HEK293 (cell line): Measurements from ENCODE around the gene FCHO1.

ENCODE experiments used
- CTCF ChIA-PET: fragments of 350-600 bp; formaldehyde crosslinking; extraction: SDS; loops from one replicate; lab custom pipeline; 2021; ENCODE audit warnings: antibody characterized with exemption; lab: Yijun Ruan, JAX
- POLR2A ChIA-PET: fragments of 300-600 bp; formaldehyde crosslinking; extraction: SDS; loops from one replicate; lab custom pipeline; 2020; ENCODE audit warnings: antibody characterized with exemption, inconsistent platforms; lab: Yijun Ruan, JAX
- H3K27ac ChIP-seq: fragments of 200-500 bp; sonication (Bioruptor generic); 2 replicates; pipeline ENCODE4 v1.5.1; 2014; ENCODE audit warnings: low read depth, low read length, control low read depth, inconsistent platforms; ENCODE audit errors: extremely low read depth
- H3K36me3 ChIP-seq, 2 experiments: fragments of 200-500 bp in 1 of 2; sonication (Bioruptor generic) in 1 of 2; 1 replicate in 1 of 2; 2 replicates in 1 of 2; pipeline ENCODE4 v1.5.1; 2014 to 2017; ENCODE audit warnings: inconsistent platforms in 2 of 2, low read length in 2 of 2; ENCODE audit not compliant: control insufficient read depth in 2 of 2, insufficient read depth in 1 of 2
- H3K4me1 ChIP-seq: fragments of 200-500 bp; sonication (Bioruptor generic); 2 replicates; pipeline ENCODE4 v1.5.1; 2014; ENCODE audit warnings: mild to moderate bottlenecking, low read length, inconsistent platforms; ENCODE audit not compliant: control insufficient read depth, insufficient read depth
- H3K4me3 ChIP-seq: 2 replicates; pipeline ENCODE4 v1.5.1; 2011; ENCODE audit warnings: low read depth, mild to moderate bottlenecking, control low read depth, low read length, moderate library complexity
- H3K9me3 ChIP-seq: fragments of 200-500 bp; sonication (Bioruptor generic); 2 replicates; pipeline ENCODE4 v1.5.1; 2014; ENCODE audit warnings: low read depth, low read length, inconsistent platforms; ENCODE audit not compliant: control insufficient read depth, insufficient read depth
- GLIS1 ChIP-seq: fragments of 450-650 bp; formaldehyde crosslinking; IDR thresholded peaks from 2 replicates; pipeline ENCODE4 v1.5.1; 2016; ENCODE audit warnings: missing biosample characterization, missing genetic modification characterization
- GLIS2 ChIP-seq: fragments of 450-650 bp; formaldehyde crosslinking; IDR thresholded peaks from 2 replicates; pipeline ENCODE4 v1.5.1; 2016; ENCODE audit warnings: missing biosample characterization, missing genetic modification characterization
- KLF10 ChIP-seq: fragments of 450-650 bp; IDR thresholded peaks from 2 replicates; pipeline ENCODE4 v1.5.1; 2018; ENCODE audit warnings: missing biosample characterization, mild to moderate bottlenecking, missing genetic modification characterization
- MZF1 ChIP-seq: fragments of 450-650 bp; formaldehyde crosslinking; IDR thresholded peaks from 2 replicates; pipeline ENCODE4 v1.5.1; 2017; ENCODE audit warnings: missing biosample characterization, missing genetic modification characterization, borderline replicate concordance
- OSR2 ChIP-seq: fragments of 450-650 bp; formaldehyde crosslinking; IDR thresholded peaks from 2 replicates; pipeline ENCODE4 v1.5.1; 2016; ENCODE audit warnings: missing biosample characterization, missing genetic modification characterization
- PATZ1 ChIP-seq: fragments of 450-650 bp; formaldehyde crosslinking; IDR thresholded peaks from 2 replicates; pipeline ENCODE4 v1.5.1; 2016; ENCODE audit warnings: missing biosample characterization, missing genetic modification characterization
- SP2 ChIP-seq: fragments of 450-650 bp; formaldehyde crosslinking; IDR thresholded peaks from 2 replicates; pipeline ENCODE4 v1.5.1; 2016; ENCODE audit warnings: missing biosample characterization, missing genetic modification characterization
- SP3 ChIP-seq: fragments of 450-650 bp; formaldehyde crosslinking; IDR thresholded peaks from 2 replicates; pipeline ENCODE4 v1.5.1; 2016; ENCODE audit warnings: missing biosample characterization, missing genetic modification characterization
- ZBTB10 ChIP-seq: fragments of 450-650 bp; formaldehyde crosslinking; IDR thresholded peaks from 2 replicates; pipeline ENCODE4 v1.5.1; 2016; ENCODE audit warnings: missing biosample characterization, missing genetic modification characterization
- ZBTB26 ChIP-seq: fragments of 450-650 bp; formaldehyde crosslinking; optimal IDR thresholded peaks from 2 replicates; pipeline ENCODE3; 2016; ENCODE audit warnings: missing biosample characterization, mild to moderate bottlenecking, missing genetic modification characterization
- ZBTB7A ChIP-seq: fragments of 450-650 bp; formaldehyde crosslinking; IDR thresholded peaks from 2 replicates; pipeline ENCODE4 v1.5.1; 2016; ENCODE audit warnings: low read depth, missing biosample characterization, missing genetic modification characterization
- ZNF146 ChIP-seq: fragments of 450-650 bp; formaldehyde crosslinking; IDR thresholded peaks from 2 replicates; pipeline ENCODE4 v1.5.1; 2016; ENCODE audit warnings: missing biosample characterization, missing genetic modification characterization
- ZNF157 ChIP-seq: fragments of 450-650 bp; formaldehyde crosslinking; IDR thresholded peaks from 2 replicates; pipeline ENCODE4 v1.5.1; 2016; ENCODE audit warnings: missing biosample characterization, missing genetic modification characterization
- ZNF239 ChIP-seq: fragments of 450-650 bp; formaldehyde crosslinking; IDR thresholded peaks from 2 replicates; pipeline ENCODE4 v1.5.1; 2016; ENCODE audit warnings: missing biosample characterization, missing genetic modification characterization
- ZNF24 ChIP-seq: fragments of 450-650 bp; formaldehyde crosslinking; IDR thresholded peaks from 2 replicates; pipeline ENCODE4 v1.5.1; 2016; ENCODE audit warnings: missing biosample characterization, missing genetic modification characterization
- ZNF280D ChIP-seq: fragments of 450-650 bp; formaldehyde crosslinking; IDR thresholded peaks from 2 replicates; pipeline ENCODE4 v1.5.1; 2016; ENCODE audit warnings: missing biosample characterization, missing genetic modification characterization
- ZNF324 ChIP-seq: fragments of 450-650 bp; formaldehyde crosslinking; IDR thresholded peaks from 2 replicates; pipeline ENCODE4 v1.5.1; 2016; ENCODE audit warnings: missing biosample characterization, missing genetic modification characterization
- ZNF513 ChIP-seq: fragments of 450-650 bp; IDR thresholded peaks from 2 replicates; pipeline ENCODE4 v1.5.1; 2018; ENCODE audit warnings: missing biosample characterization, missing genetic modification characterization
- ZNF555 ChIP-seq: fragments of 450-650 bp; formaldehyde crosslinking; conservative IDR thresholded peaks from 2 replicates; pipeline ENCODE4 v1.5.1; 2017; ENCODE audit warnings: missing biosample characterization, mild to moderate bottlenecking, missing genetic modification characterization, inconsistent platforms
- ZNF580 ChIP-seq: fragments of 450-650 bp; formaldehyde crosslinking; IDR thresholded peaks from 2 replicates; pipeline ENCODE4 v1.5.1; 2016; ENCODE audit warnings: missing biosample characterization, missing genetic modification characterization
- ZNF626 ChIP-seq: fragments of 450-650 bp; sonication (Bioruptor Pico); formaldehyde crosslinking; IDR thresholded peaks from 2 replicates; pipeline ENCODE4 v1.5.1; 2018; ENCODE audit warnings: missing biosample characterization, missing genetic modification characterization, inconsistent platforms
- ZNF639 ChIP-seq: fragments of 450-650 bp; formaldehyde crosslinking; IDR thresholded peaks from 2 replicates; pipeline ENCODE4 v1.5.1; 2016; ENCODE audit warnings: missing biosample characterization, missing genetic modification characterization
- ZNF658 ChIP-seq: fragments of 450-650 bp; formaldehyde crosslinking; IDR thresholded peaks from 2 replicates; pipeline ENCODE4; 2016; ENCODE audit warnings: missing biosample characterization, missing genetic modification characterization
- ZNF768 ChIP-seq: fragments of 450-650 bp; formaldehyde crosslinking; IDR thresholded peaks from 2 replicates; pipeline ENCODE4 v1.5.1; 2018; ENCODE audit warnings: missing biosample characterization, mild to moderate bottlenecking, missing genetic modification characterization

Gene FCHO1

DNA sequence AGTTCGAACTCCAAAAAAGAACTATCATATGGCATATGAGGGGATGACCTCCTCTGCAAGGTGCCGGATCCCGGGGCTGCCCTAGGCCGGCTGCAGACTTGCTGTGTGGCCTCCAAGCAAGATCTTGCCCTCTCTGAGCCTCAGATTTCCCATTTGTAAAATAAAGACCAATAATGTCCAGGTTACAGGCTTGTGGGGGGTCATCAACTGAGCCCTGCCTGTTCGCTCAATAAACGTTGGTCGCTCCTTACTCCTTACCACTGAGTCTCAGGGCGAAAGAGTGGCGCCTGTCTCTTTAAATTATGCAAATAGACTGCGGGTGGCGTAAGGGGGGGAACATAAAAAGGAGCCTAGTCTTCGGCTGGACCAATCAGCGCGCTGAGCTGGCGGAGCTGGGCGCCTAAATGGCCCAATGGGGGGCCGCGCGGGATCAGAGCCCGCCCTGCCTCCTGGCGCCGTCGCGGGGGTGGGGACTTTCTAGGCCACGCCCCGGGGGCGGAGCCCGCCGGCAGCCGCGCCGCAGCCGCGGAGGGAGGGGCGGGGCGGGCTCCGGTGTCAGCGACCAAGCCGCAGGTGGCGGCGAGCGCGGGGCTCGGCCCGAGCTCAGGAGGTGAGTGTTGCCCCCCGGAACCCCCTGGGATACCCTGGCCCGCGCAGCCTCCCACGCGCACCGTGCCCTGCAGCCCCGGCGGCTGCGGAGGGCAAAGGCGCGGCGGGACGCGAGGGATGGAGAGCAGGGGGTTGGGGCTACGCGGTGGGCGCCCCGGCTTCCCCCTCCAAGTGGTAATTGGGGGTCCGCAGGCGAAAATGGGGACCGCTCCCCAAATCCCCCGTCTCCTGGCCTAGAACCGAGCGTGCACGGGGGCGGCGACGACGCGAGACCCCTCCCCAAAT, 3.8 kb upstream of the FCHO1 start:
- H3K4me1 ChIP-seq: no peaks in the 10 kb centered on the region
- H3K9me3 ChIP-seq: no peaks in the 10 kb centered on the region
- no peaks in the 10 kb centered on the region for H3K36me3 ChIP-seq
- POLR2A ChIA-PET: interaction anchor here (0.5 to 1.3 kb wide), 5 partner anchors 9 to 232 kb away, joined by 3 read pairs; partner anchors contain the start of gene MAP1S
- CTCF ChIA-PET: interaction anchor here (1.2 kb wide), 1 partner anchor 19 kb away, joined by 3 read pairs; no protein-coding TSS in a partner anchor
- H3K4me3 ChIP-seq: peak overlapping the region; percentile 56
- H3K27ac ChIP-seq: no peak overlapping the region
- no peak for TF ChIP-seq MZF1
- no peak for TF ChIP-seq ZNF24 (tag by site-specific recombination)
- TF ChIP-seq ZNF555 (tag by site-specific recombination): no peak
- no peak for TF ChIP-seq ZNF157 (tag by site-specific recombination)
- TF ChIP-seq ZNF324 (tag by site-specific recombination): peak; percentile 21; the same call in 1 of the 2 replicates
- peak; percentile 36 for TF ChIP-seq ZBTB26 (tag by site-specific recombination)
- TF ChIP-seq PATZ1 (tag by site-specific recombination): peak; percentile 55; the same call in 1 of the 2 replicates
- TF ChIP-seq ZNF513 (tag by site-specific recombination): no peak
- no peak for TF ChIP-seq ZNF658 (tag by site-specific recombination)
- TF ChIP-seq ZNF768 (tag by site-specific recombination): peak; percentile 99
- no peak for TF ChIP-seq ZNF239
- peak; percentile 87; the same call in 1 of the 2 replicates for TF ChIP-seq ZNF580 (tag by site-specific recombination)
- TF ChIP-seq GLIS2: peak; percentile 84; the same call in 1 of the 2 replicates
- TF ChIP-seq OSR2 (tag by site-specific recombination): no peak
- no peak for TF ChIP-seq ZNF626 (tag by site-specific recombination)
- peak; percentile 89; the same call in 1 of the 2 replicates for TF ChIP-seq ZNF280D (tag by site-specific recombination)
- TF ChIP-seq ZNF639: peak; percentile 21; the same call in 1 of the 2 replicates
- TF ChIP-seq SP3: peak; percentile 72; the same call in 1 of the 2 replicates
- TF ChIP-seq ZBTB7A (tag by site-specific recombination): peak; percentile 70; the same call in 1 of the 2 replicates
- peak; percentile 60; the same call in 1 of the 2 replicates for TF ChIP-seq GLIS1 (tag by site-specific recombination)
- no peak for TF ChIP-seq ZNF146 (tag by site-specific recombination)
- 0 out of 2 replicates have a peak, but pooled peaks have one; percentile 11 for TF ChIP-seq KLF10
- TF ChIP-seq ZBTB10 (tag by site-specific recombination): peak; percentile 96
- peak; percentile 91 for TF ChIP-seq SP2 (tag by site-specific recombination)
